Measurements from ENCODE around the gene CFAP61.
A peak's percentile ranks its signal among the peaks of the same experiment; 100 is the strongest.

CFAP61 gene

GRCh38 chr20:20293141-20293540, 240.8 kb downstream of the CFAP61 start:
- DNase-seq: no peak

- DNase-seq: no peak
Measured at GRCh38 chr20:20293691-20294385, 241.5 kb downstream of the CFAP61 start.

GRCh38 chr20:20295621-20296498, 243.5 kb downstream of the CFAP61 start:
- DNase-seq: no peak

DNA sequence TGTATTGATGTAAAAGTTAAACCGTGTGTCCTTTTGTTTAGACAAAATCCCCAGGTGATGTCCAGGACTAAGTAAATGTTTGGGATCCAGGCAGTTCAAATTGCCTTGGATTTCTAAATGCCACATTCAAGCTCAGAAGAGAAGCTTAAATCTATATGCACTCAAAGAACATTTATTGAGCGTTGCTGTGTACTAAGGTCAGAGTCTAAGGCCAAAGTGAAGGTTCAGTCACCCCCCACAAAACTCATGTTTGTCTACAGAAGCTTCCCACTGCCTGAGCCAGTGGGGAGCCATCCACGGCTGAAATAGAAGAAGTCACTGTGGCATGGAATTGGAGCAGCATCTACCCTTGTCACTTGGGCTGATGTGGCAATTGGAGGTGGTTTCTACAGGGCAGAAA, 244.8 kb downstream of the CFAP61 start:
- no peak for DNase-seq

- no peak for DNase-seq
Measured at GRCh38 chr20:20297752-20298151, 245.4 kb downstream of the CFAP61 start.

DNA sequence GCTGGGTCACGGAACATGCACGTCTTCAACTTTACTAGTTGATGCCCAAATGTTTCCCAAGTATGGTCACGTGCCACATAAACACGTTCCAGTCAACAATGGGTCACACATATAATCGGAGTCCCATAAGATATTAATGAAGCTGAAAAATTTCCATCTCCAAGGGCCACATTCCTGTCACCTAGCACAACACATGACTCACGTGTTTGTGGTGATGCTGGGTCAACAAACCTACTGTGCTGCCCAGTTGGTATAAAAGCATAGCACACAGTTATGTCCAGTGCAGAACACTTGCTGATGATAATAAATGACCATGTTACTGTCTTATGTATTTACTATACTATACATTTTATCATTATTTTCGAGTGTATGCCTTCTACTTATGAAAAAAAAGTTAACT, 247.6 kb downstream of the CFAP61 start:
- DNase-seq: no peak

DNA sequence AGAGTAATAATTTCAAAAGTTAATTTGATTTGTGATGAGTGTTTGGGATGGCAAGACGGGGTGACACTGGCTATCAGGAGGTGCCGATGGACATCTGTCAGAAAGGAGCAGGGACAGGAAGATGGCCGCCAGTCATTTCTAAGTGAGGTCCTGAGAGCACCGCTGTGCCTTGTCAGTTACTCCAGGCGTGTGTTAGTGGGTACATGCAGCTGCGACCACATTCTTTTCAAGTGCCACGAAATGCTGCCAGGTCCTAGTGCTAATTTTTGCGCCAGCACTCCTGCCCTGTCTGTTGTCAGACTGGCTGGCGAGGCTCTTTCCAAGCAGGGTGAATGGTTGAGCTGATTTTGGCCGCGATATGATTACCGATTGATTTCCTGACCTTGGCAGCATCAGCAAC, 251.0 kb downstream of the CFAP61 start:
- DNase-seq: no peak

- DNase-seq: no peak
Measured at GRCh38 chr20:20303742-20304141, 251.4 kb downstream of the CFAP61 start.

GRCh38 chr20:20304942-20305341, 252.6 kb downstream of the CFAP61 start:
- DNase-seq: no peak

DNA sequence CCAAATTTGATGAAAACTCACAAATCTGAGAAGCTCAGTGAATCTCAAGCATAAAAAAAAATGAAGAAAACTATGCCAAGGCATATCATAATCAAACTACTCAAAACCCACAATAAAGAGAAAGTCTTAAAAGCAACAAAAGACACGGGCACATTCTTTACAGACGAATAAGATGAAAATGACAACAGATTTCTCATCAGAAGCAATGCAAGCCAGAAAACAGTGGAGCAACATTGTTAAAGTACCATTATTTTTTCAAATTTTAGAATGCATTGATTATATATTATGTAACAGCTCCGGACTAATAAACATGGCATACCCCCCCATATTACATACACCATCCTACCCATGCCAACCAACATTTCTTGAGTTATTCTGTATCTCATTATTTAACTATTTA, 260.2 kb downstream of the CFAP61 start:
- no peak for DNase-seq

DNA sequence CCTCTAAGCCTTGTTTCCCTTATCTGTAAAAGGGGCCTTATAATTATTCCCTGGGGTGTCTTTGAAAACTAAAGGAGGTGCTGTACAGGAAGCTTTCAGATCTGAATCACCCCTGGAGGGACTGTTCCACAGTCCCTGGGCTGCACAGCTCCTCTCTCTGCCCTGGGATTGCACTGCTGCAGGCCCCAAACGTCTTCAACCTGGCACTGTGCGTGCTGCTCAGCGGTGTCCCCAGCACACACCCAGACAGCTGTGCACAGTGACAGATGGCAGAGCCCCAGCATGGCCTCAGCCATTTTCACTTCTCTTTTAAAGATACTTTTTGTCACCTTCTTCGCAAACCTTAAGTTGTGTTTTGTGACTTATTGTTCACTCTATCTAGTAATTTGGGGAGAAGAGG, 264.9 kb downstream of the CFAP61 start:
- DNase-seq: no peak

GRCh38 chr20:20317621-20318364, 265.5 kb downstream of the CFAP61 start:
- no peak for DNase-seq

GRCh38 chr20:20318365-20319161, 266.2 kb downstream of the CFAP61 start:
- peak; percentile 61 to 80 for DNase-seq

DNA sequence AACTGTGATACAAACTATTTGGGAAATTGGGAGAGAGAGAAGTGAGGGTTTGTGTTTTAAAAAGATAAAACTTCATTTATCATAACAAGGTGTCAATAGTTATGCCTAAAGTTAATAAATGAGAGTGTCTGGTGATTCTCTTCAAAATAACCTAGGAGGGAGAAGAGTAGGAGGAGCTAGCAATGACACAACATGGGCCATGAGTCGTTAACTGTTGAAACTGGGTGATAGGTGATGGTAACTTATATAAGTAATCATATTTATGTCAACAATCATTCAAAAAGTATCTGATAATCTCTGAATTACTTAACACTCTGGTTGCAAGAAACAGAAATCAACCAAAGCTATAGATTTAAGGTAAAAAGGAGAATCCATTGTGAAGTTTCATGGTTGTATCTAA, 268.8 kb downstream of the CFAP61 start:
- DNase-seq: no peak

DNA sequence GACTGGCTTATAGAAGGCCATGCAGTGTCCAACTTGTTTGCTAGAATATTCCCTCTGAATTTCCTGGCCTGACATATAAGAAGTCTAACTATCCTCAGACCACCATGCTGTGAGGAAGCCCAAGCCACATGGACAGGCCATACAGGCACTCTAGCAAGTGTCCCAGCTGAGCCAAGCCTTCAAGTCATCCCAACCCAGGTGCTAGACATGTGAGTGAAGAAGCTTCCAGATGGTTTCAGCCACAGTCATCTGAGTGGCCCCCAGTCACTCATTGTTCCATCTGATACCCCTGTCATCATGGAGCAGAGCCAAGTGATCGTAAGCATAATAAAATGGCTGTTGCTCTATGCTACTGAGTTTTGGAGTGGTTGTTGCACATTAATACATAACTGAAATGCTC, 269.6 kb downstream of the CFAP61 start:
- no peak for DNase-seq

DNA sequence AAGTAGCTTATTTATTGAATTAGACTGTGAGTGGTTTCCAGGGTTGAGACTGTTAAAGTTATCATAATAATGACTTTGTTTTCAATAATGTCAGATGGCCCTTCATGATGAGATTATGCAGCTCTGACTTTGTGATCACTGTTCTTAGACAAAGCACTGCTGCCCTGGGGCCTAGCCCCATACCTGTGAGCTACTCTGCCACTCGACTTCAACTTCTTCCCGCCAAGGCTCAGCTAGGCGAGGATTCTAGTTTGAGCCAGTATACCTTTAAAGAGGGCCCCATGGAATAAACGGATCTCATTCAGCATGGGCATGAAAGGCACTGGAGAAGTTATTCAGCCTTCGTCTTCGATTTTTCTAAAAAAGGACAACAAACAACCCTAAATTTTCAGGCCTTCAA, 270.6 kb downstream of the CFAP61 start:
- no peak for DNase-seq

DNA sequence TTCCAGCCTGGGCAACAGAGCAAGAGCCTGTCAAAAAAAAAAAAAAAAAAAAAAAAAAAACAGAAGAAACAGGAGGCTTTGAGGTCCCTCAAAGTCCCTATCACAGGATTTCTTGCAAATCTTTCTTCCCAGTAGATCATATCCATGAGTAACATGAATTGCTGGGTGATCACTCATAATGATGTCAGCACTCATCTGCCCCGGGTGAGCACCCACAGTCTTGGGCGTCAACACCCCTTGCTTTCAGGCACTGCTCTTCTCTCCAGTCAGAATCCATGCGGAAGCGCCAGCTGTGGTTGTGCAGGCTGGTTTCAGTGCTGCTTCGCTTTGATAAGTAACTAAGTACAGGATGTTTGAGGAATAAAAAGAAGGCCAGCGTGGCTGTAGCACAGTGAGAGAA, 275.4 kb downstream of the CFAP61 start:
- no peak for DNase-seq

DNA sequence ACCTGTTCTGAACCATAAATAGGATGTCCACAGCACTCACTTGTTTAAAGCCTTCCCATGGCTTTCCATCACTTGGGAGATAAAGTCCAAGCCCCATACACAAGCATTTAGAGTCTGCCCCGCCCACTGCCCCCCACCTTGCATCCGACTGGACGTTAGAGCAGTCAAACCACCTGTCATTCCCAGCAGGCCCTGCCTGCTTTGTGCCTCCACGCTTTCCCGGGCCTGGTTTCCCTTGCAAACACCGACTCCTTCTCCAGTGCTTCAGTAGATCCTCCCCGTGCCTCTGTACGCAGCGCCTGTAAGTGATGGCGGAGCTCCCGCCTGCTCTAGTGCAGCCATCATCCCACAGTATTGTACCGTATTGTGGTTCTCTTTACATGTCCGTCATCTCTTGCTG, 277.2 kb downstream of the CFAP61 start:
- no peak for DNase-seq

GRCh38 chr20:20331156-20331555, 278.8 kb downstream of the CFAP61 start:
- DNase-seq: peak; percentile 2 to 6

DNA sequence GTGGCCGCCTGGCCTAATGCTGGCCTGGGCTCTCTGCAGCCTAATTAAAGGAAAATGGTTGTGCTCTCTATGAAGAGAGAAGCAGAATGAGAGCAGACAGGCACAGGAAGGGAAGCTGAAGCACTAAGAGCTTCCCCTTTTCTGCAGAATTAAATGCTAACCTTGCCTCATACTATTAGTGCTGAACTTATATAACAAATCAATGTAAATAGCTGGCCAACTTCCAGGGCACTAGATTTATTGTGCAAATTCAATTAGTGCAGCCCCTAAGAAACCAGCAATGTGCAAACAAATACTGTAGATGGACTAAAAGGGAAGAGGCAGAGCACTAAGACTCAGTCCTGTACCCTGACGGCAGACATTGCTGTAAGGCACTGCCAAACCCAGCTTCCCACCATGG, 279.5 kb downstream of the CFAP61 start:
- DNase-seq: peak; percentile 41 to 42

GRCh38 chr20:20333866-20334265, 281.5 kb downstream of the CFAP61 start:
- peak; percentile 20 to 29 for DNase-seq

- DNase-seq: no peak
Measured at GRCh38 chr20:20334489-20334888, 282.2 kb downstream of the CFAP61 start.

Data from AML-193 (cell line).